COLO668 (cell line): Measurements from ENCODE around the gene WNT7B.
A peak's percentile ranks its signal among the peaks of the same experiment; 100 is the strongest.

Experiments used
- DNase-seq: peaks from one replicate; lab custom pipeline; 2025; ENCODE audit not compliant: unreplicated experiment; lab: John Stamatoyannopoulos, UW

Gene WNT7B

DNA sequence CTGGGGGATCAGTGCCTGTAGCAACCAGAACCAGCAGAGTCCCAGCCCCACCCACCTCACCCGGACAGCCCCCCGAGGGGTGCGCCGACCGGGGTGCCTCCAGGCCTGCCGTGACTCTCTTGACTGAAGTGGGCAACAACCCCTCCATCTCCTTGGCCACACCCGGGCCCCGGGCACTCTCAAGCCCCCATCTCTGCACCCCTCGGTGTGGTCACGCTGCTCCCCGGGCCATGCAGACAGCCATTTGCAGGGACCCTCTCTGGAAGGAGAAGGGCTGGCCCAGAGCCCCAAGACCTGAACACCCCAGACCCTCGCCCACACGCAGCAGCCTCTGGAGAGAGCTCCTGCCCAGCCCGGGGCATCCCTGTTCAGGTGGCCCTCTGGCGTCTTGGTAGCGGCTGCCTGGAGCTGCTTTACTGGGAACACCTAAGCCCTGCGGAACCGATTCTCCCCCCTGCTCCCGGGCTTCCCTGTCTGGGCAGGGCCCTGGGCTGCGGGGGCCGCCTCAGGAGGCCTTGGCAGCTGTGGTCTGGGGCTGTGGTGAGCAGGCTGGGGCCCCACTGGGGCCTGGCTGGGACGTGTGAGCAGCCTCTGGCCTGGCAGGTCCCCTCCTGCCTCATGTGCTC lies 84.9 kb downstream of the WNT7B start:
- DNase-seq = no peak

DNA sequence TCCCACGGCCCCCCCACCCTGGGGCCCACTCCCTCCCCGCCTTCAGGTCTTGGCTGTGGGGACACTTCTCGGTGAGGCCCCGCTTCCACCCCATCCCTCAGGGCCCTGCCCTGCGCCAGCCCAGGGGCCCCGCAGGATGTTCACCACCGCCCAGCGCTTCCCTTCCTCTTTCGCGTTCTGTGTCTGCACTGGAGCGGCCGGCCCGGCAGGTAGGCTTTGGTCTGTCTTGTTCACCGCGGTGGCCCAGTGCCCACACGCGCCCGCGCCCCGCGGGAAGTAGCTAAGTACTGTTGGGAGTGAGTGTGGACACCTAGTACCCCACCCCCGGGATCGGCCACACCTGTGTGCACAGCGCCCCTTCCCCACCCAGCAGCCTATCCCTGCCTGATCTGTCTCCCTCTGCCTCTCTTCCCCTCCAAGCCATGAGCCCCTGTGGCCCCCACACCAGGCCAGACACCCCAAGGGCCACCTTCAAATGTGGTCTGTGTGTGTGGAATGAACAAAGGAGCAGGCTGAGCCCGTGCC lies 85.4 kb downstream of the WNT7B start:
- no peak for DNase-seq

DNA sequence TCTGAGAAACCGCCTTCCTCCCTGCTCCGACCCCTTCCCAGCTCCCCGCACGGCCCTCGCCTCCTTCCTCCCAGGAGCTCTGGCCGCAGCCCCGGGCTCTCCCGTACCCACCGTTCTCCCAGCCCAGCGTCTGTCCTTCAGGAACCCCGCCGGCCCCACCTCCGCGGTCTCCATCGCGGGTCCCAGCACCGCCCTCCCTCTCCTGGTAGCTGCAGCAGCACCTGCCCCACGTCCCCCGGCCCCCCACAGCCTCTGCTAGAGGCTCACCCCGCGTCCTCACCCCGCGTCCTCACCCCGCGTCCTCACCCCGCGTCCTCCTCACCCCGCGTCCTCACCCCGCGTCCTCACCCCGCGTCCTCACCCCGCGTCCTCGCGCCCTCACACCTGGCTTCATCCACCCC lies 85.9 kb downstream of the WNT7B start:
- DNase-seq = no peak

DNA sequence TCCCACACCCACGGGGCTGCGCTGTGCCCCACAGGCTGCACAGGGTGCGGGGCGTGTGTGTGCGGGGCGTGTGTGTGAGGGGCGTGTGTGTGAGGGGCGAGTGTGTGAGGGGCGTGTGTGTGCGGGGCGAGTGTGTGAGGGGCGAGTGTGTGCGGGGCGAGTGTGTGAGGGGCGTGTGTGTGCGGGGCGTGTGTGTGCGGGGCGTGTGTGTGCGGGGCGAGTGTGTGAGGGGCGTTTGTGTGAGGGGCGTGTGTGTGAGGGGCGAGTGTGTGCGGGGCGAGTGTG lies 86.7 kb downstream of the WNT7B start:
- DNase-seq = no peak

DNA sequence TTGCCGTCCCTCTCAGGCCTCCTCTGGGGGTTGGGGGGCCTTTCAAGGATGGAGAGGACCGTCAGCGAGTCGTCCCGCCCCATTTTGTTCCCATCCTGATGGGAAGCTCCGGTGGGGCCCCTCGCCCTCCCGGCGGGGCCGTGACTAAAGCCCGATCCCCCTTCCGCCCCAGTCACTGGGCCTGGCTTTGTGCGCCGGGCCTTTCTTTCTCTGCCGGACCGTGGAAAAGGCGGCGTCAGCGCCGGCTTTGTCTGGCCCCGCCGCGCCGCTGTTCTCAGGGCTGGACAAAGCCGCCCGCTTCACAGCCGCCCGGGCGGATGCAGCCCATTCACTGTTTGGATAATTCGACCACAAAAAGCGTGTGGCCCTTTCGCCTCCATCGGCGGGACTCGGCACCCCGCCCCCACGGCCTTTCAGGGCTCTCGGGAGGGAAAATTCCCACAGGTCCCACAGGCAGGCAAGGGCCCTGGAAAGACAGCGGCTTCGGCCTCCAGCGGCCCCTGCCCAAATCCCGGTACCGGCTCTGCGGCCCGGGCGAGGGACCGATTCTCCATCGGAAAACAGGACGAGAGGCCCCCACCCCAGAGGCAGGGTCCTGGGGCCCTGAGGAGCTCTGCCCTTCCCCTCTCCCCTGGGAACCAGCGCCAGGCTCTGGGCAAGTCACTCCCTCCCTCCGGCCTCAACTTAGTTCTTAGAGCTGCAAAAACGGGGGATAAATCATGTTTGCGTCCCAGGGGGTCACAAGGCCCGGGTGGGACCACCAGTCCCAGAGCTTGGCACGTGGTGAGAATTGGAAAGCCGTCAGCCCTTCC lies 87.2 kb downstream of the WNT7B start:
- DNase-seq = peak; percentile 44

DNA sequence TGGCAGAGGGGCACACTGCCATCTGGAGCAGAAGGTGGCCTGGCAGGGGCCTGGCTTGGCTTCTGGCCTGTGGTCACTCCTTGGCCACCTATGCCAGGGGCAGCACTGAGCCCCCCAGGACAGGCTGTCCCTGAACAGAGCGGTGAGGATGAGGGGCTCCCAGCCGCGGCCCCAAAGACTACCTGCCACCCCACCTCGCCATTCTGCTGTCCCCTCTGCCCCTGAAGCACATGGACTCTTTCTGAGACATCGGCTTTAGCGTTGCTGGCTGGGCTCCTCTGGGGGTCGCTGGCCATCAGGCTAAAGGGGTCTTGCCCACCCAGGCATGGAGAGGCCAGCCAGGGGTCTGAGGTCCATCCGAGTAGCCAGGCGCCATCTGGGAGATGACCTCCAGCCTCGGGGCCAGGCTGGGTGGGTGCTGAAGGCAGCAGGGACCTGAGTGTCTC lies 87.8 kb downstream of the WNT7B start:
- no peak for DNase-seq

DNA sequence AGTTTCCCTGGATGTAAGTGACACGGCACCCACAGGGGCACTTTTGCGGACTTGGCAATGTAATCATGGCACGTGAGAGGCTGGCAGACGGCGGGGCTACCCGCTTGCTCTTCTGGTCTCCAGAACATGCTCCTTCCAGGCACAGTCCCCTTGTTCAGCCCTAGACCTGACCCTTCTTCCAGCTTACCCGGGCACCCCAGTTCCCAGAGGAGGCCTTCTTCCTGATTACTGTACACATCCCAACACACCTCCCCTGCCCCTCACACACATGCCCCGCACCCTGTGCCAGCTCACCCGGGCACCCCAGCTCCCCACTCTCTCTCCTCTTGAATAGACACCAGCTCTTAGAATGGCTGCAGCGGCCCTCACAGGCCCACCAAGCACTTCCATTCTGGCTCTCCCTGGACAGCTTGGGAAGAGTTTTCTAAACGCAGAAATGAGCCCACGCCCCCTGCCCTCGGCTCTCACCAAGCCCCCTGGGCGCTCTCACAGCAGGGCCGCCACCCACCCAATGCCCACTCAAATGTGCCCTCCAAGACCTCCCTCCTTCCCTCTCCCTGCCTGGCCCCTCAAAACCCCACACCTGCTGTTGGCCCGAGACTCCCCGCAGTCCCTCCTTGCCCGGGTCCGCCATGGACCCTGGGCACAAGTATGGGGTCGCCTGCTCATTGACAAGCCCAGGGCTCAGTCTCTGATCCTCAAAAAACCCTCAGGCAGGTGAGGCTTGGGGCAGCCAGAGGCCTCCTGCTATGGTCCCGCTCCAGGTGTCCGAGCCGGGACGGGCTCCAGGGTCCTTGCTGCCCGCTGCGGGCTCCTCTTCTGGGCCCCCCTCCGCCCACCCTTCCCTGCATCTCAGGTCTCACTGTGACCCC lies 88.5 kb downstream of the WNT7B start:
- DNase-seq = no peak

DNA sequence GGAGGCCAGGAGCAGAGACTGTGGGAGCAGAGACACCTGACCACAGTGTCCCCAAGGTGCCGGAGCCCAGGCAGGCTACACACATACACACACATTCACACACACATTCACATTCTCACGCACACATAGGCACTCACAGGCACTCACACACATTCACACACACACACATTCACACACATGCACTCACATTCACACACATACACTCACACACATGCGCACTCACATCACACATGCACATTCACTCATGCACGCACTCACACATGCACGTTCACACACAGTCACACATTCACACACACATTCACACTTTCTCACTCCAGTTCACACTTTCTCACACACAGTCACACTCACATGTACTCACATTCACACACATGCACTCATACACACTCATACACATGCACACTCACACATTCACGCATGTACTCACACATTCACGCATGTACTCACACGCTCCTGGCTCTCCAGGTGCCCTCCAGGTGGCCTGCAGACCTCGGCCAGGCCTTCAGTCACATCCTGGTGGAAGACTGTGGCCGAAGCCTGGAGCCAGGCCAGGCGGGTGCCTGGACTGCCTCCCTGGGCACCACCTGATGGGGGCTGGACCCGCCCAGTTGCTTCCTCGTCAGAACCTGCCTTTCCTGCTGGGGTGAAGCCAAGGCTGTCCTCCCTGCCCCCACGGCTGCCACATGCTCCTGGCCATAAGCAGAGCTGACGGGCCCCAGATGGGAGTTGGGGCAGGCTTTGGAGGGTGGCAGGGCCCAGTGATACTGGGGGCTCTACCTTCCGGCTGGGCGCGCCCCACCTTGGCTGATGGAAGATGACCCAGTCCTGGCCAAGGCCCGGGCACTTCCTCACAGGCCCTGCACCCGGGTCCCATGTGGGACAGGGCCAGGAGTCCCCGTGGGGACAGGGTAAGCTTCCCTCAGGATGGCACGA lies 89.5 kb downstream of the WNT7B start:
- DNase-seq = no peak

DNA sequence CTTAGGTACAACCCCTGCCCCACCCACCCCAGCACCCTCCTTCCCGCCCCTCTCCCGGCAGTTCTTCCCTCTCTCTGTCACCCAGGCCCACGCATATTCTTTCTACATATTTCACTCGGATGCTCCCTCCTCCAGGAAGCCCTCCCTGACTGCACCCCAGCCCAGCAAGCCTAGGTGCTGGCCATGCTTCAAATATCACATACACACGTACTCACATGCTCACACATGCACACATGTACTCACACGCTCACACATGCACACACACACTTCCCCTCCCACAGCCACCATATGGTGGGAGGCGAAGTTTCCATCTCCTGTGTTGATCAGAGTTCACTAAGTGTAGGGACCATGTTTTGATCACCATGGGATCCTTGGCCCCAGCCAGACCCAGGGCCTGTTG lies 90.4 kb downstream of the WNT7B start:
- no peak for DNase-seq

DNA sequence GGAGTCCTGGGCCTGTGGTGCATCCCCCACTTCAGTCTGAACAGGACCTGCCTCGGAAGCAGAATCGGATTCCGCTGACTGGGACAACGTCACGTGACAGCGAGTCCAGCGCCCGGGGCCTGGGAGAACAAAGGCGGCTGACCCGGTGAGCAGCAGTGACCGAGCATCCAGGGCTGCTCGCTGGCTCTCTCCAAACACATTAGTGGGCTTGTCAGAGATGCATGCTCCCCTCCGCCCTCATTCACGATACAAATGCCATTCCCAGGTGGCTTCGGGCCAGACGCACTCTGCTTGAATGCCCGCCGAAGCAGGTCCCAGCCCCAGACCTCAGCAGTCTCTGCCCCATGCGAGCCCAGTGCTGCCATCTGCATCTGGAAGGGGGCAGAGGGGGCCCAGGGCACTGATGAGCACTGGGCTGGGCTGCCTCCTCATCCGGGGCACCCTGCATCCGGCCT lies 91.0 kb downstream of the WNT7B start:
- no peak for DNase-seq

DNA sequence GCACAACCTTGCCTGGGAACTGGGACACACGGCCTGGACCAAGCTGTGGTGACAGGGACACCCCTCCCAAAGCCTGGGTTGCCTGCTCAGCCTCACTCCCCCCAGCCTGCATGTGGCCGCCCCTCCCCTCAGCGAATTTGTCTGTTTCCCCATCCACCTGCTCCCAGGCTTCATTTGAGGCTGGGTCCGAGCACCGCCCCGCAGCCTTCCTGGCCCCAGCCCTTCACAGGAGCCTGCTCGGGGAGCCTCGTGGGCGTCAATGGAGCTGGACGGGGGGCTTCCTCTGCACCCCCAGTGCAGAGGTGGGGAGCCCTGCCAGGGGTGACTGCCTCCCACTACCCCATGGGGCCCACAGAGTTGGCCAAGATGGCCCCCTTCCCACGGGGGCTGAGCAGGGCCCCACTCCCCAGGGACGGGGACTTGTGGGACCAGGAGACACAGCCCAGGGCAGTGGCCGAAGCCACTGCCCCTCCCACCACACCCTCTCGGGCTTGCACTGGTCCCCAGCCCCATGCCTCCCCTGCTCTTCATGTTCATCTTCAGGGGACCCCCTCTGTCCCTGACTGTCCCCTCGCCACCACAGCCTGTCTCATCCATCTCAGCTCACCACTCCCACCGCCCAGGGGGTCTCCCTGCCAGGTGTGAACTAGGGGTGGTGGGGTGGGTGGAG lies 91.7 kb downstream of the WNT7B start:
- DNase-seq = no peak

DNA sequence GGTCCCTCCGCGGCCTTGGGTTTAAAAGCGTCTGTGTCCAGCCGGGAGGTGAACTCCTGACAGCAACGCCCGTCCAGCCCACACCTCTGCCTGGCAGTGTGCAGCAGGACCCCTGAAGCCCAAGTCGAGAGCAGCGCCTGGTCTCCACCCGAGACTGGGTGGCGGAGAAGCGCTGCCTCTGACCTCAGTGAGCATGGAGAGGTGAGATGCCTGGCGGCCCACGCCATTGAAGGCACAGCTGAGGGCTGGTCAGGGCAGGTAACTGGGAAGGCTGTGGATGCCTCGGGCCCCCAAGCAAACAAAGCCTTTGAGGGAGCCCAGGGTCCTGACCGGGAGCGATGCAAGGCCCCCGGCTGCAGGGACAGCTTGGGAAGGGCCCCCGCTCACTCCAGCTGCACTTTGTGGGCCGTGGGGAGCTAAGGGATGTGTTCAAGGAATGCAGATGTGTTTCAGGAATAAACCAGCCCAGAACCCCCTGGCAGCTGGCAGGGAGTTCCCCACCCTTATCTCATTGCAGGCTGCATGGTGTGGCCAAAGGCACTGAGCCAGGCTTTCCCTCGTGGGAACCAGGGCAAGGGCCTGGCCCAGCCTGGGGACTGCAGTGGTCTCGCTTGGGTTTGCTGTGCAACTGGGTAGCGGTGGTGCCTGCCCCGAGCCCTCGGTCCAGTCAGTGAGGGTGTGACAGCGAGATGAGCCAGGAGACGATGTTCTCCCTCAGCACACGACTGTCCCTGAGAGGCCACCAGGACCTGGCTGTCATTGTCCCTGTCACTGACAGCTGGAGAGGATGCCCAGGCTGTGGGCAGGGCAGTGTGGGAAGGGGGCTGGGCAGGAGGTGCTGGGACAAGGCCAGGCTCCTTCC lies 92.5 kb downstream of the WNT7B start:
- no peak for DNase-seq

DNA sequence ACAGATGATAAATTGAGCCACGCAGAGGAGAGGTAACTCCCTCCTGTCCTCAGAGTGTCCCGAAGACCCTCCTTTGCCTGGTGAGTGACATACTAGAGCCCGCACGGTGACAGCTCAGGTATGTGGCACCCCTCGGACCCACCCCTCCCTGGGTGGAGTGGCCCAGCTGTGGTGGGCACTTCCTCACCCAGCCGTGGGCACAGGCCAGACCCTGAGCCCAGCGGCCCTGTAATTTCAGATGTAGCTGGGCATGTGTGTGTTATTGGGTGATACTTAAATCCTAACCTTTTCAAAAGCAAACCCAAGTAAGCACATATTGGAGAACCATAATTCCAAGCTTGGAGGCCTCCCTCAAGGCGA lies 93.2 kb downstream of the WNT7B start:
- no peak for DNase-seq

DNA sequence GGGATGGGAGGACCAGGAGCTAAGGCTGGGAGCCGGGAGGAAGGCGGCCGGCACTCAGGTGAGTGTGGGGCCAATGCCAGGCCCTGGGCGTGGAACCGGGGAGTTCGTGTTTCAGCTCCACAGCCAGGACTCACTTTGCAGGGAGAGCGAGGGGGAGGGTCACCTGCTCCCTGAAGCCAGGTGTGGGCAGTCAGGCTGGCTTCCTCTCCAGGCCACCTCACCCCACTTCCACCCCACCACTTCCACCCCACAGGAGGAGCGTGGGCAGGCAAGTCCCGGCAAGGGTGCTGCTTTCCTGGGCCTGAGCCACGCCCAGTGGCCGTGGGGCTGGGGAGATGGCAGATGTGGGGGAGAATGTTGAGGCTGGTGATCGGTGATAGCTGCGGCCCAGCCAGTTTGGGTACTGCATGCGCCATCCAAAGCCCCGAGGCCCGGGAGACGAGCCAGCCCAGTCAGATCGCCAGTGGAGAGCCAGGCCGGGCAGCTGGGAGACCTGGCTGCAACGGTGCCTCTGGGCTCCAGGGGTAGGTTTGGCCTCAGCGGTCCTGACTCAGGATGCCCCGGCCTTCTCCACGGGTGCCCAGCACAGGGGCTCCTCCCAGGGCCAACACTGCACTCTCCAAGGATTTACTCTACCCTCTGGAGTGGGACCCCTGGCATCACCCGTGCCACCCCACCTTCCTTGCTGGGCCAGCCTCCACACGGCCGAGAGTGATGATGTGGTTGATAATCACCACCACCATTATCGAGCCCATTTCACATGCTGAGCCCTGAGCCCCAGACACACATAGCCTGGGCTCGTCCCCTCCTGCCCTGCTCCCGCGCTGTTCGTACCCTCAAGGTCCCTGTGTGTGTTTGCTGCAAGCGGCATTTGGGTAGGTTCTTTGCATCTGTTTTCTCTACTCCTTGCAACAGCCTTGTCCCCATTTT lies 93.8 kb downstream of the WNT7B start:
- DNase-seq = no peak

DNA sequence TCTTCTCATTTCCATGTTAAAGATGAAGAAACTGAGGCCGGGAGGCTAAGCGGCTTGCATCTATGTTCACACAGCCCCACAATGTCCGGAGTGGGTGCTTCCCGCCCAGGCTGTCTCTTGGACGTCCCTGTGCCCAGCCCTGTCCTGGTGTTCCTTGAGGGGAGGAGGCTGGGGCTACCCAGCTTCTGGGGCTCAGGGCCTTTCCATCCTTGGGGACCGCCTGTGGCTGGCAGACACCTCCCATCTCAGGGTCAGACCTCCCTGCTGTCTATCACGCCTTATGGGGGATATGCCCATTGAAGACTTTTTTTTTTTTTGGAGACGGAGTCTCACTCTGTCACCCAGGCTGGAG lies 95.5 kb downstream of the WNT7B start:
- no peak for DNase-seq

DNA sequence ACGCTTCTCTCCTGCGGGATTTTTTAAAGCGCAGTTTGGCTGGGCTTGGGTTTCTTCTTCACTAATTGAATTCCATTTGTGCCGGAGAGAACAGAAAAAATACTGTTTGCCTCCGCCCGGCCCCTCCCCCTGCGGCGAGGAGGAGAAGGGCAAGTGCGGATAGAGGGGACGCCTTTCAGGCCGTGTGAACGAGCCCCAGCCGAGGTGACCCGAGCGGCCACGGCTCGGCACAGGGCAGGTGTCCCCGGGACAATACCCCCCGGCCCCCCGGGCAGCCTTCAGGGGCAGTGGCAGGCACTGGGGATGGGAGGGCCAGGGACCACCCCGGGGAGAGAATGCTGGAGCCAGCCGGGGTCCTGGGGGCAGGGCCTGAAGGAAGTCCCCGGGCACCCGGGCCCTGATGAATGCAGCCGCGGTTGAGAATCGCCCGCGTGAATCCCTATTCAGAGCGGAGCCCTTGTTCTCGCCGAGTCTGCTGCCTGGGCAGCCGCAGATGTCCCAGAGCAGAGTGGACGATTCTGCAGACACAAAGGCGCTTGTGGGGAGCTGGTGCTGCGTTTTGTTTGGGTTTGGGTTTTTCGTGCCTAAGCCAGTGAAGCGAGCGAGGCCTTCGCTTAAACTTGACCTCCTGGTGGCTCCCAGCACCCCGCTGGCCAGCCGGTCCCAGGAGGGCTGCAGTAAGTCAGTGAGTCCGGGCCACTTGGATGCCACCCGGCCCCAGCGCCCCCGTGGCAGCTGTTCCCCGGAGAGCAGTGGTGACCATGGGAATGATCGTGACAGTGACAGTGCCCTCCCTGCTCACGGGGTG lies 96.0 kb downstream of the WNT7B start:
- no peak for DNase-seq

DNA sequence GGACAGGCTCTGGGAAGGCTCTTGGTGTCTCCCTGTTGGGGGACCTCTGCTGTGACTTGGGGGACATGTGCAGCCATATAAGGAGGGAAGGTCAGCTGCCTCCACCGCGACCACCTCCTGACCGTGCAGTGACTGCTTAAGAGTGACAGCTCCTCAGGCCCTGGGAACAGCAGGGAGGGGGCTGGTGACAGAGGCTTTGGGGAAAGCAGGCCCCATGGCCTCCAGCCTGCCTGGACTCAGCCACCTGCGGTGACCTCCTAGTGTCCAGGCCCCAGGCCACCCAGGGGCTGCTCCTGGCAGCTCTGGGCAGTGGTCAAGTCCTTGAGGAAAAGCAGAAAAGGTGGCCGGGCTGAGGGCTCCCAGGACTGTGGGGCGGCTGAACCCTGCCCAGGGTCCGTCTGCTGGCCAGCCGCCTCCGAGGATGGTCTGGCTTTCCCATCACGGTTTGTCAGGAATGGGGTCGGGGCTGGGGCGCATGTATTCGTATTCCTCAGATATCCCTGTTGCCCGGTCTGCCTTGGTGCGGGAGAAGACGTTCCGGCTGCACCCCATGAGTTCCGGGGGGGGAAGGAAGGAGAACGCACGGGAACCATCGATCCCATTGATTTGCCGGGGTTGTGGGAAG lies 96.8 kb downstream of the WNT7B start:
- no peak for DNase-seq
